ENCODE measurements around the gene PRM2.

Gene PRM2

GRCh38 chr16:11245988-11246387 lies 30.3 kb downstream of the PRM2 start:
- TF ChIP-seq GLI4 (tag by site-specific recombination; IDR thresholded peaks at IDR 0.05) (no peak), ZNF140 (tag by site-specific recombination; IDR thresholded peaks at IDR 0.05) (no peak), KLF16 (tag by site-specific recombination; IDR thresholded peaks at IDR 0.05) (no peak), ZNF121 (tag by site-specific recombination; IDR thresholded peaks at IDR 0.05) (no peak), ZNF211 (tag by site-specific recombination; IDR thresholded peaks at IDR 0.05; ENCODE audit: low read depth) (no peak), SCRT1 (tag by site-specific recombination; IDR thresholded peaks at IDR 0.05; ENCODE audit: borderline replicate concordance) (no peak), INSM2 (tag by site-specific recombination; IDR thresholded peaks at IDR 0.05) (no peak), ZNF16 (tag by site-specific recombination; IDR thresholded peaks at IDR 0.05; ENCODE audit: low read depth) (no peak), ZNF202 (tag by site-specific recombination; IDR thresholded peaks at IDR 0.05; ENCODE audit: borderline replicate concordance) (no peak), ZNF580 (tag by site-specific recombination; IDR thresholded peaks at IDR 0.05) (no peak), ZNF548 (tag by site-specific recombination; IDR thresholded peaks at IDR 0.05) (no peak), ZNF600 (tag by site-specific recombination; IDR thresholded peaks at IDR 0.05) (no peak), OVOL3 (tag by site-specific recombination; IDR thresholded peaks at IDR 0.05) (no peak), ZNF26 (tag by site-specific recombination; IDR thresholded peaks at IDR 0.05) (no peak), ZNF302 (tag by site-specific recombination; IDR thresholded peaks at IDR 0.05; ENCODE audit: low read depth) (no peak), ZNF677 (tag by site-specific recombination; IDR thresholded peaks at IDR 0.05) (no peak)
- H3K9me3 ChIP-seq (ENCODE audit: control insufficient read depth, insufficient read depth, low read depth, low read length), result no peaks in the 10 kb centered on the region
- no peak overlapping the region for H3K4me3 ChIP-seq (ENCODE audit: low read depth, low read length)
- H3K27ac ChIP-seq (ENCODE audit: extremely low read depth, low read depth, low read length), result no peak overlapping the region
- POLR2A ChIA-PET, result no interaction called here
- H3K36me3 ChIP-seq (ENCODE audit: control insufficient read depth in 2 of 2, insufficient read depth in 1 of 2, low read length in 2 of 2), result no peaks in the 10 kb centered on the region
- CTCF ChIA-PET, result interaction anchor here (0.6 to 1.3 kb wide), 3 partner anchors 8 to 101 kb away, joined by 3 to 6 read pairs (median 3); partner anchors contain the start of gene SOCS1
- no peaks in the 10 kb centered on the region for H3K4me1 ChIP-seq (ENCODE audit: control insufficient read depth, insufficient read depth, low read length)

GRCh38 chr16:11245222-11245737 lies 31.0 kb downstream of the PRM2 start:
- no peak overlapping the region for H3K4me3 ChIP-seq (ENCODE audit: low read depth, low read length)
- ChIA-PET CTCF (interaction anchor here (0.7 to 1.3 kb wide), 2 partner anchors 8 to 10 kb away, joined by 3 to 6 read pairs; partner anchors contain the start of gene SOCS1), POLR2A (no interaction called here)

GRCh38 chr16:11242658-11243057 lies 33.6 kb downstream of the PRM2 start:
- Histone ChIP-seq H3K9me3 (ENCODE audit: control insufficient read depth, insufficient read depth, low read depth, low read length) (no peaks in the 10 kb centered on the region), H3K36me3 (ENCODE audit: control insufficient read depth in 2 of 2, insufficient read depth in 1 of 2, low read length in 2 of 2) (no peaks in the 10 kb centered on the region), H3K4me1 (ENCODE audit: control insufficient read depth, insufficient read depth, low read length) (no peaks in the 10 kb centered on the region), H3K4me3 (ENCODE audit: low read depth, low read length) (no peak overlapping the region), H3K27ac (ENCODE audit: extremely low read depth, low read depth, low read length) (no peak overlapping the region)
- TF ChIP-seq ZNF362 (tag by site-specific recombination; IDR thresholded peaks at IDR 0.05) (no peak), ZNF561 (tag by site-specific recombination; IDR thresholded peaks at IDR 0.05; ENCODE audit: borderline replicate concordance) (no peak), SCRT1 (tag by site-specific recombination; IDR thresholded peaks at IDR 0.05; ENCODE audit: borderline replicate concordance) (no peak), ZNF18 (tag by site-specific recombination; IDR thresholded peaks at IDR 0.05) (no peak), ZNF157 (tag by site-specific recombination; IDR thresholded peaks at IDR 0.05) (no peak), ZNF146 (tag by site-specific recombination; IDR thresholded peaks at IDR 0.05) (no peak), GLI4 (tag by site-specific recombination; IDR thresholded peaks at IDR 0.05) (no peak), ZNF426 (tag by site-specific recombination; IDR thresholded peaks at IDR 0.05) (no peak), ZFP3 (tag by site-specific recombination; IDR thresholded peaks at IDR 0.05; ENCODE audit: low read depth) (no peak), ZNF223 (tag by site-specific recombination; IDR thresholded peaks at IDR 0.05) (no peak), ZNF302 (tag by site-specific recombination; IDR thresholded peaks at IDR 0.05; ENCODE audit: low read depth) (no peak), ZNF530 (tag by site-specific recombination; IDR thresholded peaks at IDR 0.05; ENCODE audit: low read depth) (no peak)
- CTCF ChIA-PET, result no interaction called here
- POLR2A ChIA-PET, result interaction anchor here (0.7 kb wide), 1 partner anchor 15 kb away, joined by 3 read pairs; no protein-coding TSS in a partner anchor

More at GRCh38 chr16:11245222-11245737, 31.0 kb downstream of the PRM2 start:
- no peaks in the 10 kb centered on the region for H3K9me3 ChIP-seq (ENCODE audit: control insufficient read depth, insufficient read depth, low read depth, low read length)
- no peaks in the 10 kb centered on the region for H3K36me3 ChIP-seq (ENCODE audit: control insufficient read depth in 2 of 2, insufficient read depth in 1 of 2, low read length in 2 of 2)
- no peak for TF ChIP-seq ZNF324 (tag by site-specific recombination; IDR thresholded peaks at IDR 0.05)
- peak; percentile 93 for TF ChIP-seq ZFP3 (tag by site-specific recombination; IDR thresholded peaks at IDR 0.05; ENCODE audit: low read depth)
- H3K4me1 ChIP-seq (ENCODE audit: control insufficient read depth, insufficient read depth, low read length), result no peaks in the 10 kb centered on the region
- H3K27ac ChIP-seq (ENCODE audit: extremely low read depth, low read depth, low read length), result no peak overlapping the region

Measured in HEK293 (cell line).